ENCODE data around the gene OR10C1.

The OR10C1 gene

DNA sequence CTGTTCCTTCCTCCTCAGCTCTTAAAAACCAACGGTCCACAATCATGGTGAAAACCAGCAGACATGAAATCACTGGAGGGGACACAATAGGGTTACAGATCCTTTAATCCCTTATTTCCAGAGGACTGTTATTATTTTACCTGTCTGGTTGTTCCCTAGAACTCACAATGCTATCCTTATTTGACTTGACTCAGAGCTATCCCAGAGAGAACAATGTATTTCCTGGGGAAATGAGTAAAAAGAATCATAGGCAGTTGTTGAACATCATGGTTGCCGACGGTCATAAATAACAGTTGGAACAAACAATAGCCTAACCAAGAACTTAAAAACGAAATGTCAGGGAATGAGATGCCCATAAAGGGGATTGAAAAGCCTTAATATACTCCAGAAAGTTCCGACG lies 27.1 kb downstream of the OR10C1 start:
- DNase-seq (ENCODE audit: extremely low spot score, insufficient read length, low read depth) (no peak), FAIRE-seq (no peak)

DNA sequence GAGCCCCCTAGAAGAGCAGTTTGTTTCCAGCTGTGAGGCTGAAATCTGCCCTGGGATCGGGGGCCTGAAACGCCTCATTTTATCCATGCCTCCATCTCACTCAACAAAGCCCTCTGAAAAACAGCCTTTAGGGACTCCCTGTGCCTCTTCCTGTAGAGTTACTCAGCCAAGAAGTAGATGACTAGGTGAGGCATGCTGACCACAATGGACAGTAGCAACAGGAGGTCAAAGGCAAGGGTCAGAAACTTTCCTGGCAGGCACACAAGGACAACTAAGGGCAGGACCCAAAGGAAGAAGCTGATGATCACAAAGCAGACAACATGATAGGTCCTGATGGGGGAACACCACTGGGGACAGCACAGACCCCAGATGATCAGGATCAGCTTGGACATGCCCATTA lies 35.9 kb downstream of the OR10C1 start:
- DNase-seq (ENCODE audit: extremely low spot score, insufficient read length, low read depth) (no peak), FAIRE-seq (no peak)

DNA sequence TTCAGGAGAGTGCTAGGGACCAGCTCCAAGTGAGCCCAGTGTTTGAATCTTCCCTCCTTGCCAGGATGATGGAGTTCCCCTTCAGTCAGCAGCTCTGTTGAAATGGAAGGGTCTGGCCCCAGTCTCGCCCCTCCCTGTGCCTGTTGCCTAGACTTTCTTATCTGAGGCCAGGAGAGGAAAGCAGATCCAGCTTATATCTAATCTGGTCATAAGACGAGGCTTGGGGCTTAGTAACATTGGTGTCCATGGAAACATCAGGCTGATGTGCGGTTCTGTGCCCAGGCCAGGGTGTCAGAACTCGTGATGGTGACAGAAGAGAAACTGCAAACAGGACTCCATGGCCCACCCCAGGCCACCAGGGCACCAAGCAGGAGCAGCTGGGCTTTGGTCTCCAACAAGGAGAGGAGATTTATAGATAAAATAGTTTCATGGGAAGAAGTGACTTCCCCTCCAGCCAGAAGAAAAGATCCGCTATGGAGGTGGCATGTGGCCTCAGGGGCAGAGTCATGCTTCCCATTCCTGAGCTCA lies 38.9 kb downstream of the OR10C1 start:
- DNase-seq (ENCODE audit: extremely low spot score, insufficient read length, low read depth) (no peak), FAIRE-seq (no peak)

DNA sequence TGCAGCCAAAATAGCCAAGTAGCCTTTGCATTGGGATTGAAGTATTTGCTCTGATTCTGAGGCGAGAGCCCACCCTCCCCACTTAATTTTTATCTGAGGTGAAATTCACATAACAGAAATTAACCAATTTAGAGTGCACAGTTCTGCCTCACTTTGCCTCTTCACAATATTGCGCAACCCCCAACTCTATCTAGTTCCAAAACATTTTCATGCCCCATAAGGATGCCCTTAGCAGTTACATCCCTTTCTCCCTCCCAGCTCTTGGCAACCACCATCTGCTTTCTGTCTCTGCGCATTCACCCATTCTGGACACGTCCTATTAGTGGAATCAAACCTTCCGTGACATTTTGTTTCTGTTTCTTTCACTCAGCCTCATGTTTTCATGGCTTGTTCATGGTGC lies 39.6 kb downstream of the OR10C1 start:
- FAIRE-seq (no peak), DNase-seq (ENCODE audit: extremely low spot score, insufficient read length, low read depth) (no peak)

DNA sequence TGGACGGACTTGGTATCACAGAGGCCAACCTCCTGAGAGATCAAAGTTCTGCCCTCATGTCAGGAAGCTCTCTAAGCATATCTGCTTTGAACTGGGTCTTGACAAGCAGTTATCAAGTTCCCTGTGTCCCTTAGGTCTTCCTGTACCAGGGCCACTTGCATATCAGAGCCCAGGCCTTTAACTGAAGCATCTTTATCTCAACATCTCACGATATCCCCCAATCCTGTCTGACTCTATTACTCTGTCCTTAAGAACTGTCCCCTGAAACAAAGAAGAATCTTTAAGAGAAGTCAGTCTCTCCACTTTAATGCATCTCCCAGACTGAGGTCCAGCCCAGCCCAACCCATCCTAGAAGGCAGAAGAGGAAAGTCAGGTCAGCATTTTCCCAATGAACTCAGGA lies 40.5 kb downstream of the OR10C1 start:
- no peak for FAIRE-seq

DNA sequence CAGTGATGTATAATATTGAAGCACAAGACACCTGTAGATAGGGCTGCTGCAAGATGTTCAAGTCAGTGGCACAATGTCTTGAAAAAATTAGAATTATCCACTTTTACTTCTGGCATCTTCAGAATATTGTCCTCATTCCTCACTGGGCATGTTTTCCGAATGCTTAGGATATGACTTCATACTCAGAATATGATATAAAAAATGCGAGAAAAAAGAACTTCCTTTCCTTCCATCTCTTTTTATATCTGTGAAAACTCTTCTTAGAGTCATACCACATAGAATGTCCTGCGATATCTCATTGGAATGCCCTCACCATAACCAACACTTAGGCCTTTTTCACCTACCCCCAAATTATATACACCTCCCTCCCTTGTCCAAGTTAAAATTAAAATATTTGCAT lies 44.1 kb downstream of the OR10C1 start:
- no peak for FAIRE-seq
- no peak for DNase-seq (ENCODE audit: extremely low spot score, insufficient read length, low read depth)

More for the DNA sequence above, 40.5 kb downstream of the OR10C1 start:
- DNase-seq (ENCODE audit: extremely low spot score, insufficient read length, low read depth) = no peak

DNA sequence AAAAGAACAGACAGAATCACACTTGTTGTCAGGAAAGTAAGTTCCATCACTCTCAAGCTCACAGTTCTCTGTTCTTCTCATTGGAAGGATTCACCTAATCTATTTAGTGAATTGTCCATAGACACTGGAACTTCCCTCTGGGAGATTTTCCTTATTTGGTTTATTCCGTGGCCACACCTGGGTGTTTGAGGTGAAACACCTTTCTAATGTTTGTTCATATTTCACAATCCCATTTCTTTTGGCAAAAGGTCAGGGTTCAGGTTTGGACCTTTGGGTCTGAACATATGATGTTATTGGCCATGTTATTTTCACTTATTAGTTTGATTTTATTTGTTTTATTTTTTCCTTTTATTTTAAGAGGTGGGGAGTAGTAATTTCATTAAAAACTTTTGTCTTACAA lies 44.6 kb downstream of the OR10C1 start:
- FAIRE-seq = no peak
- DNase-seq (ENCODE audit: extremely low spot score, insufficient read length, low read depth) = no peak

DNA sequence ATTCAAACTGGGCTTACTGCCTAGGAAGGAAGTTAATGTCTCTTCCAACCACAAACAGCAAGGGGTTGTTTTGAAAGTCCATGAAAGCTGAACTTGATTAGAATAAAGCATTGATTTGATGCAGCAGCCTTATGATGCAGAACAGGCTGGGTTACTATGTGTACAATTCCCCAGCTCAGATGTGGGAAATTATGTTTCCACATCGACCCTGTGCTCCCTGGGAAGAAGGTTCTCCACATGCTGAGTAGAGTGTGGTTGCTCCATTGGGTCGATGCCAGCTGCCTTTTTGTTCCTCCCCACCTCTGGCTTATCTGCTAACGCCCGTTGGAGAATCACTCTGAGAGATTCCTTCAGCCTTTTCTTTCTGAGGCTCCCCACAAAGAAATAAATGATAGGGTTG lies 47.5 kb downstream of the OR10C1 start:
- DNase-seq (ENCODE audit: extremely low spot score, insufficient read length, low read depth) = no peak
- no peak for FAIRE-seq

DNA sequence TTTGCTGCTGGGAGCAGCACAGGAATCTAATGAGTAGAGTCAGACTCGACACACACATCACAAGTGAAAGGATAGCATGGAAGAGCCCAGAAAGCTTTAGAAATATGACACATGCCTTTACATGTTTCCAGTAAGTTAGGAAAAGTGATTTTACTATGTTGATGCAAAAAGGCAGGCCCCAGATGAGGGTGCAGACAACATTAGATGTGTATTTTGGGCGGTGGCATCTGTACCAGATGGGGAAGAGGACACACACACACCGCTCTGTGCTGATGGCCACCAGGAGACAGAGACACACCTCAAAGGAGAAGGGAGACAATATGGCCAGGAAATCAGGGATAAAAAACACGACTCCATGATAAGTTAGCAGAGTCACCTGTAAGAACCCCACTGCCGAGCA lies 48.0 kb downstream of the OR10C1 start:
- FAIRE-seq (no peak), DNase-seq (ENCODE audit: extremely low spot score, insufficient read length, low read depth) (no peak)

DNA sequence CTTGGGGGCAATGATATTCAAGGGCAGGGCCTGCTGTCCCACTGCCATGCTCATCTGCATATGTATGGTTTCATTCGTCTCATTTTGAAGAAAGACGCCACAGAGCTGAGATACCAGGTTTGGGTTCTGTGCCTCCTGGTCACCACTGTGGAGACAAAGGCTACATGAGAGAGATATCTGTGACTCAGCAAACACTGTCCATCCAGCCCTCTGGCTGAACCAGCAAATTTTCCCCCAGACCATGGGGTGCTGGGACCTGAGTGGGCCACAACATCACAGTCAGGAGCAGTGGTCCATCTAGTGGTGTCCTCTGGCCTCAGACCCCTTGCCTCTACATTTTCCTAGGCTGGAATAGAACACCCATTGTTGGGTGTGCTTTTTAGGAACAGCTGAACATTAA lies 48.6 kb downstream of the OR10C1 start, which contains the start of gene MAS1L:
Gene MAS1L, minus strand, starts transcription at position 297 of the 400 bp plus-strand sequence. Its CDS starts 54 bp downstream, at position 243.
- FAIRE-seq (no peak), DNase-seq (ENCODE audit: extremely low spot score, insufficient read length, low read depth) (no peak)

DNA sequence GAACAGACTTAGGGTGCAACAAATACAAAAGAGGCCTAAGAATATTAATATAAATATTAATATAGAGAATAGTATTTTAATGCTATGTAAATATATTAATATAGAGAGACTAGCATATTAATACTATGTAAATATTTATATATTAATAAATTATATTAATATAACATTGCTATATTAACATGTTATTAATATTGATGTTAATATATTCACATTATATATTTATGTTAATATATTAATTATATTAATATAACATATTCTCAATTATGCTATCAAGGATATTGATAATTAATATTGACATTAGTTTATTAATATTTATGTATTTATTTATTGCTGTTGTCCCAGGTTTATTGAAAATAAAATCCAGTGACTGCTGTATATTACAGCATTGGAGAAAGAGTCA lies 49.8 kb downstream of the OR10C1 start:
- no peak for DNase-seq (ENCODE audit: extremely low spot score, insufficient read length, low read depth)
- FAIRE-seq = no peak

DNA sequence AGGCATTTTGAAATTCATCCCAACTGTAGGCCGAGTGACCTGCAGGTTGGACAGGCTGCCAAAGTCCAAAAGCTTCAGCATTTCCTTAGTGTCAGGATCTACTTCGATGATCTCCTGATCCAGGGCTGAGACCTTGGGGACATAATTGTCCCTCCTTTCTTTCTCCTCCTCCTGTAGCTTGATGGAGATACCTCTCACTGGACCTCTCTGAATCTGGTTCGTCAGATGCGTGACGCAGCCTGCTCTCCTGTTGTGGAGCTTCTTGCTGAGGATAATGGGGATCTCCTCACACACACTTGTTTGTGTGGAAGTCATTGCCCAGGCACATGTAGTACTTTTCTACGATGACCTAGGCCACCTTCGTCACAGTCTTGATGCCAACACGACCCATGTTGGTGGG lies 50.2 kb downstream of the OR10C1 start:
- FAIRE-seq (no peak), DNase-seq (ENCODE audit: extremely low spot score, insufficient read length, low read depth) (no peak)

DNA sequence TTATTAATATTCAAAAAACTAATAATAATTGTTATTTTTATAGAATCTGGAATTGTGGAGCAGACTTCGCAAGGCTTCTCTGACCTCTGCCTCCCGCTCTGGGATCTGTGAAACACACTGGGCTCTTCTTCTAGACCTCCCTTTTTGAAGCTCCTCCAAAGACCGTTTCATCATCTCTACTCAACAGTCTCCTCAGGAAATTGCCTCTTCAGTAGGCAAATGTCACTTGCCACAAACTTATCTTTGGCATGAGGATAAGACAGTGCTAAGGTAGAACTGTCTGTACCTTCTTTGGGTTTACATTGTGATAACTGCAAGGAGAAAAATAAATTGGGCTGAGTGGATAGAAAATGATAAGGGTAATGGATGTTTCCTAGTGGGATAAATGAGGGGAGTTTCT lies 50.9 kb downstream of the OR10C1 start:
- FAIRE-seq (no peak), DNase-seq (ENCODE audit: extremely low spot score, insufficient read length, low read depth) (no peak)

DNA sequence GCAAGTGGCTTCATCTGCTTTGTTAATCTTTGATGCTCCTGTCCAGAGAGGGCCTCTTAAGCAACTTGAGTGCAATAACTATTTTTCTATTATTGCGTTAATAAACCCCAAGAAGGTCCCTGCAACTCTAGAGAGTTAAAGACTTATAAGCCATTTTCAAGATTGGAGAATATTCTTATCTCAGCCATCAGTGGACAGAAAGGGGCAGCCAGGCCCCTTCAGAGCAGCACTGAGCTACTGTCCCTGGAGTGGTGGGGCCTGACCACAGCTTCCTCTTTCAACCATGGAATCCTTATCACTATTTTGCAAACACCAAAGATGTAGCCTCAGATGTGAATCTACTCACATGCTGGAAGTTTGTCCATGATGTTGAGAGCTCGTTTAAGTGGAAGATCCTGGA lies 51.4 kb downstream of the OR10C1 start:
- DNase-seq (ENCODE audit: extremely low spot score, insufficient read length, low read depth) (no peak), FAIRE-seq (no peak)
